Mesenchymal stem cell (in vitro differentiated cells and primary cell): ENCODE results near the gene ATP1A4.

Experiments used
- DNase-seq: peaks from one replicate; pipeline ENCODE4 v3.0.0-alpha.2; 2013
- H2AFZ ChIP-seq: one replicate; pipeline ENCODE4 v1.6.1; 2013; ENCODE audit warnings: low read depth, mild to moderate bottlenecking, control low read depth, inconsistent platforms, low read length, moderate library complexity
- H2AK5ac ChIP-seq: 2 replicates; pipeline ENCODE4 v1.6.1; 2013; ENCODE audit warnings: low read length, moderate library complexity, mild to moderate bottlenecking, inconsistent platforms; ENCODE audit not compliant: severe bottlenecking
- H2BK120ac ChIP-seq: one replicate; pipeline ENCODE4 v1.6.1; 2013; ENCODE audit warnings: low read depth, mild to moderate bottlenecking, inconsistent platforms, low read length, moderate library complexity
- H2BK12ac ChIP-seq, 2 experiments: one replicate each; pipeline ENCODE4 v1.6.1; 2013; ENCODE audit warnings: inconsistent platforms in 2 of 2, low read length in 2 of 2, mild to moderate bottlenecking in 2 of 2, moderate library complexity in 2 of 2, control low read depth in 1 of 2
- H2BK15ac ChIP-seq: one replicate; pipeline ENCODE4 v1.6.1; 2013; ENCODE audit warnings: mild to moderate bottlenecking, low read depth, inconsistent platforms; ENCODE audit not compliant: poor library complexity, severe bottlenecking
- H2BK5ac ChIP-seq: 2 replicates; pipeline ENCODE4 v1.6.1; 2013; ENCODE audit warnings: low read depth, mild to moderate bottlenecking, low read length, control low read depth, inconsistent platforms; ENCODE audit not compliant: poor library complexity, severe bottlenecking
- H3K14ac ChIP-seq, 2 experiments: one replicate each; pipeline ENCODE4 v1.6.1; 2013; ENCODE audit warnings: inconsistent platforms in 2 of 2, low read length in 2 of 2, control low read depth in 1 of 2, mild to moderate bottlenecking in 1 of 2, moderate library complexity in 1 of 2
- H3K18ac ChIP-seq, 2 experiments: one replicate each; pipeline ENCODE4 v1.6.1; 2013; ENCODE audit warnings: inconsistent platforms in 2 of 2, low read length in 2 of 2, control low read depth in 1 of 2, low read depth in 1 of 2, mild to moderate bottlenecking in 1 of 2
- H3K23ac ChIP-seq, 2 experiments: one replicate each; pipeline ENCODE4 v1.6.1; 2013; ENCODE audit warnings: inconsistent platforms in 2 of 2, low read length in 2 of 2, mild to moderate bottlenecking in 2 of 2, moderate library complexity in 2 of 2, control low read depth in 1 of 2
- H3K27ac ChIP-seq: 2 replicates; pipeline ENCODE4 v1.5.1; 2013; ENCODE audit warnings: mild to moderate bottlenecking, moderate library complexity, low read length, control low read depth, inconsistent platforms; ENCODE audit not compliant: poor library complexity, severe bottlenecking
- H3K27me3 ChIP-seq, 2 experiments: 2 replicates each; pipeline versions ENCODE4 v1.6.1 to v1.7.0; 2013; ENCODE audit warnings: low read length in 2 of 2, mild to moderate bottlenecking in 2 of 2, moderate library complexity in 2 of 2, control low read depth in 1 of 2, inconsistent platforms in 1 of 2; ENCODE audit not compliant: control insufficient read depth in 1 of 2, insufficient read depth in 1 of 2
- H3K36me3 ChIP-seq, 2 experiments: 2 replicates each; pipeline versions ENCODE4 v1.6.1 to v1.7.0; 2013; ENCODE audit warnings: low read length in 2 of 2, control low read depth in 1 of 2, inconsistent platforms in 1 of 2, low read depth in 1 of 2, mild to moderate bottlenecking in 1 of 2; ENCODE audit not compliant: insufficient read depth in 2 of 2, control insufficient read depth in 1 of 2
- H3K4ac ChIP-seq, 2 experiments: one replicate each; pipeline ENCODE4 v1.6.1; 2013; ENCODE audit warnings: inconsistent platforms in 2 of 2, low read length in 2 of 2, mild to moderate bottlenecking in 2 of 2, moderate library complexity in 2 of 2, control low read depth in 1 of 2, low read depth in 1 of 2
- H3K4me1 ChIP-seq: 2 replicates; pipeline ENCODE4 v1.6.1; 2013; ENCODE audit warnings: low read depth, low read length, control low read depth; ENCODE audit not compliant: control insufficient read depth, insufficient read depth
- H3K4me2 ChIP-seq: 2 replicates; pipeline ENCODE4 v1.6.1; 2013; ENCODE audit warnings: low read length, mild to moderate bottlenecking, inconsistent platforms; ENCODE audit not compliant: poor library complexity, severe bottlenecking
- H3K4me3 ChIP-seq, 2 experiments: 2 replicates each; pipeline versions ENCODE4 v1.5.1 to v1.7.0; 2013; ENCODE audit warnings: low read length in 2 of 2, mild to moderate bottlenecking in 2 of 2, control low read depth in 1 of 2, low read depth in 1 of 2; ENCODE audit not compliant: insufficient read depth in 1 of 2
- H3K79me1 ChIP-seq: replicated peaks from 2 replicates; pipeline ENCODE4 v1.6.1; 2013; ENCODE audit warnings: mild to moderate bottlenecking, control low read depth, low read length, inconsistent platforms; ENCODE audit not compliant: poor library complexity, severe bottlenecking
- H3K9ac ChIP-seq: 2 replicates; pipeline ENCODE4 v1.7.0; 2013; ENCODE audit warnings: mild to moderate bottlenecking, low read length, moderate library complexity
- H3K9me3 ChIP-seq: 2 replicates; pipeline ENCODE4 v1.7.0; 2013; ENCODE audit warnings: mild to moderate bottlenecking, low read length; ENCODE audit not compliant: control insufficient read depth
- H4K8ac ChIP-seq: one replicate; pipeline ENCODE4 v1.6.1; 2013; ENCODE audit warnings: inconsistent platforms, mild to moderate bottlenecking, low read length, moderate library complexity
- H4K91ac ChIP-seq: one replicate; pipeline ENCODE4 v1.6.1; 2013; ENCODE audit warnings: mild to moderate bottlenecking, low read length, inconsistent platforms
- WGBS: methylation state at CpG from one replicate; pipeline ENCODE4 v1.1.7; 2013; ENCODE audit warnings: mixed read lengths; 5-methylcytosine and 5-hydroxymethylcytosine counted together

The ATP1A4 gene

GRCh38 chr1:160189649-160190625, 38.5 kb downstream of the ATP1A4 start, which contains the start of gene CASQ1:
Gene CASQ1 (plus strand): TSS chr1:160190575. CDS start chr1:160190752, 177 bp downstream.
- no peak within 1 kb of the TSS for H3K9ac ChIP-seq
- H2AK5ac ChIP-seq: no peak within 1 kb of the TSS
- peaks cover 18% of the 10 kb centered on the region for H3K4me1 ChIP-seq
- H2BK120ac ChIP-seq: no peak within 1 kb of the TSS
- no peak within 1 kb of the TSS for H3K4me3 ChIP-seq
- no peak within 1 kb of the TSS for H3K23ac ChIP-seq
- no peaks in the 10 kb centered on the region for H3K9me3 ChIP-seq
- no peak within 1 kb of the TSS for H3K4me2 ChIP-seq
- no peak within 1 kb of the TSS for H2BK15ac ChIP-seq
- peaks cover 28 to 40% of the 10 kb centered on the region in 2 experiments for H3K27me3 ChIP-seq
- DNase-seq: no peak
- WGBS: 61% methylated on average over 12 of the region's 15 CpGs
- H3K79me1 ChIP-seq: no peaks in the 10 kb centered on the region
- no peak within 1 kb of the TSS for H2AFZ ChIP-seq
- no peak within 1 kb of the TSS for H3K27ac ChIP-seq
- H3K14ac ChIP-seq: no peak within 1 kb of the TSS
- no peak within 1 kb of the TSS for H4K8ac ChIP-seq
- no peak within 1 kb of the TSS for H2BK12ac ChIP-seq
- H3K18ac ChIP-seq: no peak within 1 kb of the TSS
- no peaks in the 10 kb centered on the region for H3K36me3 ChIP-seq
- no peak within 1 kb of the TSS for H4K91ac ChIP-seq
- no peak within 1 kb of the TSS for H3K4ac ChIP-seq
- H2BK5ac ChIP-seq: no peak within 1 kb of the TSS

GRCh38 chr1:160191756-160192155, 40.4 kb downstream of the ATP1A4 start:
- H3K79me1 ChIP-seq: no peaks in the 10 kb centered on the region
- H4K8ac ChIP-seq: no peak overlapping the region
- no peak overlapping the region for H3K23ac ChIP-seq
- DNase-seq: no peak
- no peak overlapping the region for H3K27ac ChIP-seq
- H3K4ac ChIP-seq: no peak overlapping the region
- no peak overlapping the region for H3K9ac ChIP-seq
- H3K36me3 ChIP-seq: no peaks in the 10 kb centered on the region
- no peak overlapping the region for H4K91ac ChIP-seq
- no peak overlapping the region for H3K18ac ChIP-seq
- no peak overlapping the region for H2BK15ac ChIP-seq
- 70% methylated on average over 1 of the region's 3 CpGs for WGBS
- peaks cover 29 to 42% of the 10 kb centered on the region in 2 experiments for H3K27me3 ChIP-seq
- H2AFZ ChIP-seq: no peak overlapping the region
- H3K4me1 ChIP-seq: peaks cover 18% of the 10 kb centered on the region
- no peak overlapping the region for H2BK120ac ChIP-seq
- no peak overlapping the region for H3K4me2 ChIP-seq
- H3K4me3 ChIP-seq: no peak overlapping the region
- no peak overlapping the region for H2BK12ac ChIP-seq
- no peak overlapping the region for H3K14ac ChIP-seq
- no peak overlapping the region for H2BK5ac ChIP-seq
- no peaks in the 10 kb centered on the region for H3K9me3 ChIP-seq
- H2AK5ac ChIP-seq: no peak overlapping the region

DNA sequence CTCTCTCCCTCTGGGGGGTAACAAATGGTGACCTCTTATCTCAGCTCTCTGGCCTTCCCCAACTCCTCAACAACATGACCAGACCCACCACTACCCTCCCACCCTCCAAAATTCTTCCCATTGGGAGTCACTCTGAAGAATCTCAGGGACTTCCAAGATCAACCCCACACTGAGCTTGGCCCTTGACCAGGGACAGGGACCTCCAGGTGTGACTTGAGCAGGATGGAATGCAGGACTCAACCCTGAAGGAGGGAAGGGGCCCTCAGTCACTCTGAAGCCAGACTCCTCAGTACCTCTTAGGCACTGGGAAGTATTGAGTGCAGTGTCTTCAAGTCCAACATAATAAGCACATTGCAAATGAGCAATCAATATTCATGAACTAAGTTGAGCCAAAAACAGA, 40.8 kb downstream of the ATP1A4 start:
- Histone ChIP-seq H4K8ac (no peak overlapping the region), H2BK120ac (no peak overlapping the region), H3K9ac (no peak overlapping the region), H2BK5ac (no peak overlapping the region), H3K36me3 (no peaks in the 10 kb centered on the region), H3K4ac (no peak overlapping the region), H2AFZ (no peak overlapping the region), H3K27ac (no peak overlapping the region), H2BK12ac (no peak overlapping the region), H2BK15ac (no peak overlapping the region), H3K9me3 (no peaks in the 10 kb centered on the region), H3K14ac (no peak overlapping the region), H3K4me1 (peaks cover 18% of the 10 kb centered on the region), H3K23ac (no peak overlapping the region), H4K91ac (no peak overlapping the region), H3K4me3 (no peak overlapping the region), H3K79me1 (no peaks in the 10 kb centered on the region), H3K18ac (no peak overlapping the region), H2AK5ac (no peak overlapping the region), H3K4me2 (no peak overlapping the region), H3K27me3 (peaks cover 24 to 37% of the 10 kb centered on the region in 2 experiments)
- no peak for DNase-seq

GRCh38 chr1:160193091-160193819, 41.9 kb downstream of the ATP1A4 start:
- Histone ChIP-seq H3K9me3 (no peaks in the 10 kb centered on the region), H3K4ac (no peak overlapping the region), H2AFZ (no peak overlapping the region), H3K79me1 (no peaks in the 10 kb centered on the region), H3K4me3 (peak overlapping the region in 1 of 2 experiments; percentile 40), H3K9ac (peak overlapping the region; percentile 70), H3K4me2 (no peak overlapping the region), H3K23ac (no peak overlapping the region), H4K8ac (peak overlapping the region; percentile 91), H3K27me3 (peaks cover 14 to 28% of the 10 kb centered on the region in 2 experiments), H2BK12ac (peak overlapping the region in 1 of 2 experiments; percentile 18), H3K14ac (no peak overlapping the region), H3K18ac (no peak overlapping the region), H2BK120ac (peak overlapping the region; percentile 71), H4K91ac (no peak overlapping the region), H3K4me1 (peaks cover 18% of the 10 kb centered on the region), H2BK5ac (no peak overlapping the region), H2AK5ac (peak overlapping the region; percentile 55), H3K27ac (no peak overlapping the region), H2BK15ac (no peak overlapping the region), H3K36me3 (no peaks in the 10 kb centered on the region)
- WGBS: 30% methylated on average over 12 of the region's 16 CpGs
- DNase-seq: peak; percentile 89
